Articular chondrocyte of knee joint (primary cell): ENCODE results near the gene OR5B3. TPM values are rescaled to one million over a fixed set of nuclear protein-coding genes. Genes with fewer than 3 reads are reported as not detected.

Experiments
- total RNA-seq: library from RNA; depleted of rRNA; stranded (reverse); fragments of >200 nt; gene quantifications from 2 replicates; pipeline ENCODE4 v1.2.3, GENCODE V29; 2012

OR5B3 gene
- not detected in 2 replicates for total RNA-seq

DNA sequence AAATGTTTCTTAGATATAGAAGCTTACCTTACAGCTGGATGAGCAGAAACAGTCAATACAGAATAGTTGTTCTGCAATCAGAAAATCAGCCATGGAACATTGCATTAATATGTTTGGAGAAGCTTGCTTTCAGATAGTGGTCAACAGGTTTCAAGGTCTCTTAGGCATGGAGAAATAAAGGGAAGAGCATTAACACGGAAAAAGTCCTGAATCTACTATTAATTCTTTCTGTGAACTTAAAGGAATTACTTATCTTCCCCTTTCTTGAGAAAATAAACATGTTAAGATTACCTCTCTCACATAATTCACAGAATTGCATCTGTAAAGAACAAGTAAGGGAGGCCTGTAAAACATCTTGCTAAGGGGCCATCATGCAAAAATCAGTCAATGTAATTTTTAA, at the start of gene OR5B3:
TSS of gene OR5B3 (minus strand) at position 101 of the 400 bp plus-strand sequence. CDS start 3,465 bp downstream, outside the sequence.

DNA sequence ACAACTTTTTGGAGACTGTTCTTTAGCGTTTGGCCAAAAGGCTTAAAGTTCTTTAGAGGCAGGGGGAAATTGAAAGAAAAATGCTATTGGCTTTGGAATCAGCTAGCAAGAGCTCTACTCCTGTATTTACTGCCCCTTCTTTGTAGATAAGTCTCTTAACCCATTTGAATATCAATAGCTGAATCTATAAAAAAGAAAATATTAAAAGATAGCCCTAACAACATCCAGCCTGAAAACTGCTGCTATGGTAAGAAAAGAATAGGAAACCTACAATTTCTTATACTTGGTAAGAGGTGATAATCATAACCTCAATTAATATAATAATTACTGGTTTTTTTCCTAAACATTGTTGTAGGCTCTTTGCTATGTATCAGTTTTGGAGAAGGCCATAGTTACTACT, 35.5 kb upstream of the OR5B3 start, which contains the start of gene OR5B12:
TSS of gene OR5B12 (minus strand) at position 101 of the 400 bp plus-strand sequence. CDS start 2,085 bp downstream, outside the sequence.

DNA sequence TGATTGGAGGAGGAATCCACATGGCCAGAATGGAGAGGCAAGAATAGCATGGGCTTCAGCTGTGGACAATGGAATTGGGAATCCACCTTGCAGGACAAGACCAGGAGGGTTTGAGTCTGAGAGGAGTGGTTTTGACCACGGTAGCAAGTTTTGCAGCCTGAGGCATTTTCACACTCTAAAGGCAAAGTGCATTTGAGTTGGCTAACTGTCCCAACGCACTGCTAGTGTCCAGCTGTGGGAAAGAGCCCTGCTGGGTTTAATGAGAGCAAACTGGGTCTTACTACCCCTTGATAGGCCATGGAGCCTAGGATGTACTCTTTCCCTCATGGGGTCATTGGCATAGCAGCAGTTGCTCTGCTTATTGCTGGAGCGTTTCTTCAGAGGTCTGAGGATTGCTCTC, 21.3 kb upstream of the OR5B3 start, which contains the start of gene OR5B2:
TSS of gene OR5B2 (minus strand) at position 101 of the 400 bp plus-strand sequence. CDS start 4,860 bp downstream, outside the sequence.

DNA sequence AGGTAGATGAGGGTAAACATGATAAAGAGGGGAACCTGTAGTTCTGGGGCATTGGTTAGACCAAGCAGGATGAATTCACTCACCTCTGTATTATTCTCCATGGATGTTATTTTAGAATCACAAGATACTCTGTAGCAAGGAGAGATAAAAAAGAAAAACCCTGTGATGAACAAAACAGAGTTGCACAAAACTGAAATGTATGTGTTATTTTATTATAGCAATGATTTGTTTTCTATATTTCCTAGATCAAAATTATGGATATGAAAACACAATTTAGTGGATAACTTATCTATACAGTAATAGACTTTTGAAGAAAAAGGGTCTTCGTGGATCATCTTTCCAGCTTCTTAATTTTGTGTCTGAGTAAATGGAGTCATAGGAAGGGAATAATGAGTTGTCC, 47.7 kb downstream of the OR5B3 start, which contains the start of gene OR5B17:
TSS of gene OR5B17 (minus strand) at position 101 of the 400 bp plus-strand sequence. CDS start at position 101, 0 bp downstream.

Other genes starting within 250 kb of the OR5B3 start
- not detected in 2 replicates for gene OR9Q2, start 217.8 kb downstream of the OR5B3 start, total RNA-seq
- not detected in 2 replicates for gene OR1S2, start 202.7 kb downstream of the OR5B3 start, total RNA-seq
- not detected in 2 replicates for gene OR1S1, start 194.2 kb downstream of the OR5B3 start, total RNA-seq
- gene OR10Q1, start 178.0 kb downstream of the OR5B3 start, total RNA-seq = not detected in 2 replicates
- not detected in 2 replicates for gene OR10W1, start 138.6 kb downstream of the OR5B3 start, total RNA-seq
- gene OR5B17, start 47.8 kb downstream of the OR5B3 start, total RNA-seq = not detected in 2 replicates
- gene OR5B2, start 21.2 kb upstream of the OR5B3 start, total RNA-seq = not detected in 2 replicates
- gene OR5B12, start 35.4 kb upstream of the OR5B3 start, total RNA-seq = not detected in 2 replicates
- 0.22 TPM in 1 of 2 replicates, not detected in the other for gene OR5B21, start 101.2 kb upstream of the OR5B3 start, total RNA-seq
- 8.9 and 13.7 TPM in 2 replicates for gene LPXN, start 169.0 kb upstream of the OR5B3 start, total RNA-seq
- 65.5 and 72.0 TPM in 2 replicates for gene ZFP91, start 172.2 kb upstream of the OR5B3 start, total RNA-seq
- gene CNTF, start 215.8 kb upstream of the OR5B3 start, total RNA-seq = 1.5 and 3.7 TPM in 2 replicates